NCI-H226 (cell line): ENCODE data around the gene NUP107.

Source experiments
- DNase-seq: peaks from one replicate; pipeline ENCODE4 v3.0.0-alpha.2; 2015

Gene NUP107

DNA sequence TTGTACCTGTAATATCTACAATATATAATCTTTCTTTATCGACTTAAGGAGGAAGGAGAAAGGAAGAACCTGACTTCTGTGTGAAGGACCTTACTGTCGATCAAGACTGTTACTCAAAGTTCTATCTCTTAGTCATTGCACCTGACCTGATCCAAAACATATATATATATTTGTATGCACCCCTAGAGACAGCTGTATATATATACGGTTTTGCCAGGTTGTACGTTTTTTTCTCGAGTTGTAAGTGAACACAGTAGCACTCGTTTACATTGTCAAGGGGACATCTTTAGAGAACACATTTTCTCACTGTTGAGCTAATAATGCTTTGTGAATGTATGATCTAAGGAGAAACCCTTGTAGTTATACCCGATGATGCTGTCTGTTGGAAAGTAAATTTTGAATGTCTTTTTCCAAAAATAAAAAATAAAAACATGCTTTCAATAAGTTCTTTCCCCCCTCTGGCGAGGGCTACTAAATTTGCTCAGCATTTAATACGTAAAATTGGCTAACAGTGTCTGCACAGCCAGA, 58.7 kb downstream of the NUP107 start:
- no peak for DNase-seq

DNA sequence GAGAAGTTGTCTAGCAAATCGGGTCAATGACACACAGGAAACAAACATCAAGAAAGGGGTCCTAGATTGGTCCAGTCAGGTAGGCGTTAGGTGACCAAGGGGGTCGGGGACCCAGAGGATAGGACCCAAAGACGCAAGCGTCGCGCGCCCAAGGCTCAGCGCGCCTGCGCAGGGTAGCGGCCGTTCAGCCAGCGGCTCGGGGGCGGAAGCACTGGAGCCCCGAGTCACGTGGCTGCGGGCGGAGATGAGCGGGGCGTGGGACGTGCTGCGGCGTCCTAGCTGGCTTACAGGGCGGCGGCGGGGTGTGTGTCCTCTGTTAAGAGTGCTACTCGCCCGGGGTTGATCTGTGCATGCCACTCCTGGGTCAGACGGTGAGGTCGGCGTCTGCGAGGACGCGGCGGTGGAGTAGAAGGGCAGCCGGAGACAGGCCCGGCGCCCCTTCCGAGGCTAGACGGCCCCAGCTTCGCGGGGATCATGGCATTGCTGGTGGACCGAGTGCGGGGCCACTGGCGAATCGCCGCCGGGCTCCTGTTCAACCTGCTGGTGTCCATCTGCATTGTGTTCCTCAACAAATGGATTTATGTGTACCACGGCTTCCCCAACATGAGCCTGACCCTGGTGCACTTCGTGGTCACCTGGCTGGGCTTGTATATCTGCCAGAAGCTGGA, 59.3 kb downstream of the NUP107 start, which contains the start of gene SLC35E3:
TSS of gene SLC35E3 (plus strand) at position 273 of the 668 bp plus-strand sequence. CDS start at position 475, 202 bp downstream.
- DNase-seq, result peak; percentile 95

DNA sequence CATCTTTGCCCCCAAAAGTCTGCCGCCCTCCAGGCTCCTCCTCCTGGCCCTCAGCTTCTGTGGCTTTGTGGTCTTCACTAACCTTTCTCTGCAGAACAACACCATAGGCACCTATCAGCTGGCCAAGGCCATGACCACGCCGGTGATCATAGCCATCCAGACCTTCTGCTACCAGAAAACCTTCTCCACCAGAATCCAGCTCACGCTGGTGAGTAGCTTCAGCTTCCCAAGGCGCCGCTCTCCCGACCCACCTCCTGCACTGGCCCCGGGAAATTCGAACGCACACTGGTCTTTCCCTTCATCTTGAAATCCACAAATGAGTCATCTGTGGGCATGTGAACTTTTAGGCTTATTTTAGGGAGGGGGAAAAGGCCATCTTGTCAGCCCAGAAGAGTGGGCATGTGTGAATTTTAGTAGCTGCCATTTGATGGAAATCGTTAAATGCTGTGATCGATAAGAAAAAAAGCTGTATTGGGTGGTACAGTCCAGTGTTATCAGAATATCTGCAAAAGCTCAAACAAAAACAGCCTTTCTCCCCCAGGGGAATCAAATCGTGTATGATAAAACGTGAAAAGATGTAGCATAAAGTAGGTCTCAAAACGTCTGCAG, 59.9 kb downstream of the NUP107 start:
- DNase-seq, result peak; percentile 51

DNA sequence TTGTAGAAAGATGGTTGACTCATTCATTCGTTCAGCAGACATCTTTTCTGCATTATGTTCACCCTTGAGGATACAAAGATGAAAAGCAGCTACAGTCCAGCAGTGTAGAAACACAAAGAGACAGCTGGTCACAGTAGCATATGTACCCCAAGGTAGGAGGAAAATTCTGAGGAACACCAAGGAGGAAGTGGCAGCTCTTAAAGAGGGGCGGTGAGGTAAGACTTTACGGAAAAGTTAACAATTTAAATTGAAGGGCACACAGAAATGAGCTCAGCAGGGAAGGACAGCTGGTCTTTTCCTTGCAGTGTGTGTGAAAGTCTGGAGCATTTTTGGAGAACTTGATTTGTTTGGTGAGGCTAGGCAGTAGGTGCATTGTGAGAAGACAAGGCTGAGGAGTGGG, 62.7 kb downstream of the NUP107 start:
- DNase-seq, result no peak

DNA sequence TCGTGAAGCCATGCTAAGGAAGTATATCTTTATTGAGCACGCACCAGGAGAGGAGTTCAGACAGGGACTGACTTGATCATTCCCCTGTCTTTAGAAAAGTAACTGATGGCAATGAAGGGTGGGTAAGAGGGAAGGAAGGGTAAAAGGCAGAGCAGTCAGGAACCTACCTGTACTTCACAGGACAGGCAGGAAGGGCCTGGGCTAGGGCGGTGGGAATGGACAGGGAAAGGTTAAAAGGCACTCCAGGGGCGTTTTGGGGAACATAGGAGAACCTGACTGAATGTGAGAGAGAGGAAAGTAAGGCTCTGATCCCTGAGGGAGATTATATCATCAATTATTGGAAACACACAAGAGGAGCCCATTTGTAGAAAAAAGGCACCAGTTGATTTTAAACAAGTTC, 63.1 kb downstream of the NUP107 start:
- no peak for DNase-seq

DNA sequence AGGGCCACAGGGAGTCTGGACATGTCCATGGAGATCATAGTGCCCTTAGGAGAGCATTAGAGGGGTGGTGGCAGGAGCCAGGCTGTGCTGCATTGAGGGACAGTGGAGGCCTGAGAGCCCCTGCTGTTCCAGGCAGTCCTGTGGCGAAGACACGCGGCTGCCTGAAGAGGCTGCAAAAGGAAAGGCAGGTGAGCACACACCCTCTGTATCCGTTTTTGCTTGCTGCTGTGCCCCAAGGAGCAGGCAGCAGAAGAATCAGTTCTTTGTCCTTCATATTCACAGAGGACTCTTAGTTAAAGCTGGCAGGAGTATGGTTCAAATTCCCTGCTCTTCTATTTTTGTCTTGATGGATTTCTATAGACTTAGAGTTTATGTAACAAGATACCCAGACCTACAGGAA, 63.7 kb downstream of the NUP107 start:
- no peak for DNase-seq

DNA sequence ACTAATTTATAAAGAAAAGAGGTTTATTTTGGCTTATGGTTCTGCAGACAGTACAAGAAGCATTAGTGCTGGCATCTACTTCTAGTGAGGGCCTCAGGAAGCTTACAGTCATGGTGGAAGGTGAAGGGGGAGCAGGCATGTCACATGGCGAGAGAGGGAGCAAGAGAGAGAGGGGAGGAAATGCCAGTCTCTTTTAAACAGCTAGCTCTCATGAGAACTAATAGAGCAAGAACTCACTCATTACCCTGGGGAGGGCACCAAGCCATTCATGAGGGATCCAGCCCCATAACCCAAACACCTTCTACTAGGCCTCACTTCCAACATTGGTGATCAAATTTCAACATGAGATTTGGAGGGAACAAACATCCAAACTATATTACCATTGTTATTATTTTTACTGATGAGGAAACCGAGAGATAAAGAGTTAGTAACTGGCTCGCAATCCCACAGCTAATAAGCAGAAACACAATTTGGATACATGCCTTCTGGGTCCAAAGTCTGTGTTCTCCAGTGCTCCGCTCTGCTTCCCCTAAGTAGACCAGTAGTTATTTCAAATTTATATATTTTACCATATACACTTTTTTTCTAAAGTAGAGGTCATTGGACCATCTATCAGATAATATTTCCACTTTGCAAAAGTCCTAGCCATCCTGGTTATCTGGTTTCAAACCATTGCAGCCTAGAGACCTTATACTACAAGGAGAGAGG, 68.9 kb downstream of the NUP107 start:
- no peak for DNase-seq

DNA sequence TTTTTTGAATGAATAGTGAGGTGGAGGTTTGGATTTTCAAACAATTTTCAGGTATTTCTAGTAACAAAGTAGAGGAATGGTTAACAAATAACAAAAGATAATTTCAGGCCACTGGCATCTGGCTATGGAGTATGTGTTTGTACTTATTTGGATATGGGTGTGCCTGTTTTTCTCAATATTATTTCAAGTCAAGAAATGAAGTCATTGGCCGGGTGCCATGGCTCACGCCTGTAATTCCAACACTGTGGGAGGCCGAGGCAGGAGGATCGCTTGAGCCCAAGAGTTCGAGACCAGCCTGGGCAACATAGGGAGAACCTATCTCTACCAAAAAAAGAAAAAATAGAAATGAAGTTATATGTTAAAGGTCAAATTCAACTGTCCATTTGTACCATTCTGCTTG, 73.1 kb downstream of the NUP107 start:
- DNase-seq, result no peak

DNA sequence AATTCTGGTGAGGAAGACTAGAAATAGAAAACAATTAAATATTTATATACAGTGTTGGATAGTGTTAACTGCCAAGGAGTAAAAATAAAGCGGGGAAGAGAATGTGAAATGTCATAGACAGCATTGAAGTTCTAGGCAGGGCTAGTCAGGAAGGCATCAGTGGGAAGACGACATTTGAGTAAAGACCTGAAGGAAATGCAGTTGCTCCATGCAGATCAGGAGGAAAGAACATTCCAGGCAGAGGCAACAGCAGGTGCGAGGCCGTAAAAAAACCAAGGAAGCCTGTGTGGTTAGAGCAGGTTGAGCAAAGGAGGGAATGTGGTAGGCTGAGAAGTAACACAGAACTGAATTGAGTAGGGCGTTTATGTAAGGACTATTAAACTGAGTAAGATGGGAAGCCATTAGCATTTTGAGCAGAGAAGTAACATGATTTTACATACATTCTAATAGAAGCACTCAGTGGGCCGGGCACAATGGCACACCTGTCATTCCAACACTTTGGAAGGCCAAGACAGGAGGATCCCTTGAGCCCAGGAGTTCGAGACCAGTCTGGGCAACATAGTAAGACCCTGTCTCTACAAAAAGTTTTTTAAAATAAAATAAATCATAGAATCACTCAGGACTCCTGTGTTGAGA, 74.1 kb downstream of the NUP107 start:
- no peak for DNase-seq

DNA sequence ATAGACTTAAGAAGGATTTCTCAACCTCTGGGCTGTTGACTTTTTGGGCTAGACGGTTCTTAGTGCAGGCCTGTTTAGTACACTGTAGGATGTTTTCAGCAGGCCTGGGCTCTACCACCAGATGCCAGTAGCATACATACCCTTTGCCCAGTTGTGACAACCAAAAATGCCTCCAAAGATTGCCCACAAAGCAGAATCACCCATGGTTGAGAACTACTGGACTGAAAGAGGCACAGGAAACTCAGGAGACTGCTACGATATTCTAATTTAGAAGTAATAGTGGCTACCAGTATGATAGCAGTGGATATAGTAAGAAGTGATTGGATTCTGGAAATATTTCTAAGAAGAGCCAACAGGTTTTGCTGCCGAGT, 74.6 kb downstream of the NUP107 start:
- no peak for DNase-seq

DNA sequence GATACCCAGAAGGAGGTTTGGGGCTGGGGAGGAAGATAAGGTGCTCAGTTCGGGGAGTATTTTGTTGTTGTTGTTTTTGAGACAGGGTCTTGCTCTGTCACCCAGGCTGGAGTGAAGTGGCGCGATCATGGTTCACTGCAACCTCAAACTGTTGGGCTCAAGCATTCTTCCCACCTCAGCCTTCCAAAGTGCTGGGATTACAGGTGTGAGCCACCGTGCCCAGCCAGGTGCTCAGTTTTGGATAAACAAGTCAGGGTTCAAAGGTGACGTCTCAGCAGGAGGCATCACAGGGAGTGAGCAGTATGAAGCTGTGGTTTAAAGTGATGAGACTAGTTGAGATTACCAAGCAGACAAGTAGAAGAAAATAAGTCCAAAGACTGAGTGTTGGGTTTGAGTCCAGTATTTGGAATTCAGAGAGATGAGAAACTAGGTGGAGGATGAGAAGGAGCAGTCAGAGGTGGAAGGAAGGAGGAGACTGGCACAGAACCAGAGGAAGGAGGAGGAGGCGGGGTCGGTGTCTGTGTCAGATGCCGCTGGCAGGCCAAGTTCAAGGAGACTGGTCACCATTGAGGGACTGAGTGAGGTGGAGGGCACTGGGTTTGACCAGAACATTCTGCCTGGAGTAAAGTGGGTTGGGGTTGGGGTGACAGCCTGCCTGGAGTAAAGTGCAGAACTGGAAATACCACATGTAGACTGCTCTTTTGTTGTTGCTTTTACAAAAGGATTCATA, 75.3 kb downstream of the NUP107 start:
- no peak for DNase-seq

DNA sequence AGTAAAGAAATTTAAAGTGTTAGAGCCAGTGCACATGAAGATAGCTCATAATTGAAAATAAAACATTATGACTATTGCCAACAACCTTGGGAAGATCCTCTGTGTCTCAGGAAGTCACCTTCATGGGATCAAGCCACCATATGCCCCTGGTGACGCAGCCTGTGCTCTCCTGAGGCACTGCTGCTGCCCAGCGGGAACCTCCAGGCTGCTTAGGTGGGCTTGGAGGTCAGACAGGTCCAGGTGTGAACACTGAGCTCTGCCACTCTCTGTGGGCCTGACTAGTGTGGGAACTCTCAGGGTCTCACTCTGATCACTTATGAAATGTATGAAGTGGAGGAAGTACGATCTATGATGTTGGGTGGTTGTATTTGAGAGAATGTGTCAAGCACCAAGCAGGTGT, 75.9 kb downstream of the NUP107 start:
- DNase-seq, result no peak

DNA sequence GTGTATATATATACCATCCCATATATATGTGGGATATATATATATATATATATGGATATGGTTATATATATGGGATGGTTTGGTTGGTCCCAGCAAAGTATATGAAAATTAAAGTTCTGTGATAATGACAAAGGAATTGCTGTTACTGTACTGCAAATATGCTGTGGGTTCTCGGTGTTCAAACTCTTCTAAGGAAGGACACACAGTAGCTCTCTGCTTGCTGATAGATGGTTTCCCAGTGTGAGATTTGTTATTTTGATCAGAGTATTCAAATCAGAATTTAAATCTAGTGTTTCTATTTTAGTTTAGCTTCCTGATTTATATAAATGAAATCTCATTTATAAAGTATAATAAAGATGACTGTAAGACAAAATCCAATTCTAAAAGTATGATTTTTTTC, 78.9 kb downstream of the NUP107 start:
- DNase-seq, result no peak

DNA sequence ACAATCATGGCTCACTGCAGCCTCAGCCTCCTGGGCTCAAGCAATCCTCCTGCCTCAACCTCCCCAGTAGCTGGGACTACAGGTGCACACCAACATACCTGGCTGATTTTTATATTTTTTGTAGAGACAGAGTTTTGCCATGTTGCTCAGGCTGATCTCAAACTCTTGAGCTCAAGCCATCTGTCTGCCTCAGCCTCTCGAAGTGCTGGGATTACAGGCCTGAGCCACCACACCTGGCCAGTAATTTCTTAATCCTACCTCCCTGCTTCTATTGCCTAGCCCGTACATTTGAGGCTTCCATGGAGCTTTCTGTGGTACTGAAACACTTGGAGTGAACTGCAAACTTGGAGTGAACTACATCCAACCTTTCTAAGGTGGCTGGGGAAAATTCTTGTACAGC, 79.9 kb downstream of the NUP107 start:
- DNase-seq, result no peak

DNA sequence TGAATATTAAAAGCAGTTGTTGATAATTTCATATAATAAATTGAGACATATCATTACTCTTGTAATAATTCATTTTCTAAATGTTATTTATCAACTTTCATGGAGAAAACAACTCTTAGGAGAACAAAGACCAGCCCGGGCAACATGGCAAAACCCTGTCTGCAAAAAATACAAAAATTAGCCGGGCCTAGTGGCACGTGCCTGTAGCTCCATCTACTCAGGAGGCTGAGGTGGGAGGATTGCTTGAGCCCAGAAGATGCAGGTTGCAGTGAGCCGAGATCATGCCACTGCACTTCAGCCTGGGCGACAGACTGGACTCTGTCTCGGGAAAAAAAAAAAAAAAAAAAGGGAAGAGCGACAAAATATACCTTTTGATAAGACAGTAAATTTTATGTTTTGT, 80.4 kb downstream of the NUP107 start:
- no peak for DNase-seq

DNA sequence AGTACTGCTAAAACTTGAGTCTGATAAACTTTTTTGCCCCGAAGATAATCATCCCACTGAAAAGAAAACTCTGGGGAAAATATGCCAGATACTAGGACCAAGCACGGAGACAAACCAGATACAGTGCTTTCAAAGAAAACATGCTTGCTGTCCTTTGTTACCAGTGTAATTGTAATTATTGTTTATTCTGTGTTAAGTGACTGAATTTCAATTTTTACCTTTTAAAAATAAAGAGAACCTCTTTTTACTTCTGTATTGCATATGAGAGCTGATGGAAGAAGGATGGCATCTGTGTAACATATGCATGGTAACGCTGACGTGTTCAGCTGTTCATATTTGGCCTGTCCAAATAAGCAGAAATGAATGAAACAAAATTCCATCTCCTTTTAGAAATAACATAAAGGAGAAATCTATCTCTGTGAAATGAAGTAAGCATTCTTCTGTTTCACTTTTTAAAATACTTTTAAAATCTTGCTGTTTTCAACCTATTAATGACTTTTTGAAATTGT, 81.7 kb downstream of the NUP107 start:
- DNase-seq, result no peak

DNA sequence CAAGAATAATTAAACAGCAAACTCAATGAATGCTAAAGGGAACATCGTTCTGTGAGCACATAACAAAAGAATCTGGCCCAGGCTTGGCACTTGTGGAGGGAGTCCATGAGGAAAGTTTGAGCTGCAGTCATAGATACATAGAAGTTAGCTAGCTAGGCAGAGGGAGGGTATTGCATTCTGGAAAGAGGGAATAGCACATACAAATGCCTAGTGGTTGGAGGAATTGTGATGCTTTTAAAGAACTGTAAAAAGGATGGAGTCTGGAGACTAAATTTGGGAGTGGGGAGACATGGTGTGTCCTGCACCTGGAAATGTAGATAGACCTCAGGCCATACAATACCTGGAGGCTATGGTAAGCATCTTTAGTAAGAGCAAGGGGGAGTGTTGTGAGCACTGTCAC, 83.2 kb downstream of the NUP107 start:
- no peak for DNase-seq

DNA sequence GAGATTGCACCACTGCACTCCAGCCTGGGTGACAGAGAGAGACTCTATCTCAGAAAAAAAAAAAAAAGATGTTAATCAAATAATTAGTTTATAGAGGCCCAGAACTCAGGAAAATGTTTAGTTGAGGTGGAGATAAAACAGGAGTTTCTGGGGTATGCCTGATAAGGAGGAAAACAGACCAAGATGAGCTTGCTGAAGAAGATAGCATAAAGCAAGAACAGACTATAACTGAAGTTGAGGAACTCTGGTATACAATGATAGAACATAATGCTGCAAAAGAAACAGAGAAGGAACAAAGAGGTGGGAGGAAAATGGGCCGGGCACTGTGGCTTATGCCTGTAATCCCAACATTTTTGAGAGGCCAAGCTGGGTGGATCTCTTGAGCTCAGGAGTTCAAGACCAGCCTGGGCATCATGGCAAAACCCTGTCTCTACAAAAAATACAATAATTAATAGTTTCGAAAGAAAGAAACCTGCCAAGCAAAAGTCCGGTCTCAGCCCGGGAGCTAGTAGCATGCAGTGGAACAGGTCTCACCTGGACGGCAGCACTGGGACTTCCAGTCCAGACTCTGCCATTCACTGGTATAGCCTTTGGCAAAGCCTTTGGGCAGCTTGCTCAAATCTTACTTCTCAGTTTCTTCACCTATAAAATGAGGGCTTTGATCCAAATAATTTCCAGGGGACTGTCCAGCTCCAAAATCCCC, 84.6 kb downstream of the NUP107 start:
- DNase-seq, result no peak

DNA sequence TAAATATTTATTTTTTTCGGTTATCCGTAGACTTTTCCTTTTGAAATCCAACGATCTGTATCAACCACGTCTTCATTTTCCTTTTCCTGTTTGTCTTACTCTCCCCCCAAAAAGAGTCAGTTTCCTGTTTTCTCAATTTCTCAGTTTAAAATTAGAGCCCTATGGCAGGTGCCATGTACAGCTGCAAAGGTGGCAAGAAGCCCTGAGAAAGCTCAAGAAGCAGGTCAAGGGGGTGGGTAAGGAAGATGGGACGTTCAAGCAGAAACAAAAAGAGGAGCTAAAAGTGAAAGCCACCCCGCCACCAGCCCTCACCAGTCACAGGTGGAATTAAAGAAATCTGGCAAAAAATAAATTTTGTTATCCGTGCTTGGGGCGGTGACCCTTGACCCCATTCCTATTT, 85.9 kb downstream of the NUP107 start:
- no peak for DNase-seq

DNA sequence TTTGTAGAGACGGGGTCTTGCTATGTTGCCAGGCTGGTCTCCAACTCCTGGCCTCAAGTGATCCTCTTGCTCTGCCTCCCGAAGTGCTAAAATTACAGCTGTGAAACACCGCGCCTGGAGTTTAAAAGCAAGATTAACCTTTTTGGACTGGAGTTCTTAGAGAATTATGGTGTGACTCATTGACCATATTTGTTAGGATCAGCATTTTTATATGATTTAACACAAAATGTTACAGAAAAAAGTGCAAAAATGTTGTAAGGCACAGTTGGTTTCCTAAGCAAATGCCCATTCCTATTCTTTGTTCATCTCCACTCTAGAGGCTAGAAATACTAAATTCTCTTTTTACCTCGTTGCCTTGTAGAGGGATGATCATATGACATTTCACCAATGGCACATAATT, 86.8 kb downstream of the NUP107 start:
- DNase-seq, result no peak

DNA sequence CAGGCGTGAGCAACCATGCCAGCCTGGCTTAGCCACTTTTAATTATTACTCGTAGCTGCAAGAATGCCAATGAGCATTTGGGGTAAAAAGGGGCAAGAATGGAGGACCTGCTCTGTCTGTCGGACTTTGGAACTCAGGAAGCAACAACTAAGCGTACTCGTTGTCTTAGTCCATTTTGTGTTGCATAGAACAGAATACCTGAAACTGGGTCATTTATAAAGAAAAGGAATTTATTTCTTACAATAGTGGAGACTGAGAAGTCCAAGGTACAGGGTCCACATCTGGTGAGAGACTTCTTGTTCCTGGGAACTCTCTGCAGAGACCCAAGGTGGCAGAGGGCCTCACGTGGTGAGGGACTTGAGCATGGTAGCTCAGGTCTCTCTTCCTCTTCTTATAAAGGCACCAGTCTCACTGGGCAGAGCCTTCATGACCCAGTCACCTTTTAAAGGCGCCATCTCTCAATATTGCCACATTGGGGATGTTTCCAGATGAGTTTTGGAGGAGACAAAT, 88.4 kb downstream of the NUP107 start:
- DNase-seq, result no peak
